ENCODE measurements around the gene PSMF1. TPM values are rescaled to one million over a fixed set of nuclear protein-coding genes. Genes with fewer than 3 reads are reported as not detected.

The PSMF1 gene
- total and polyA plus RNA-seq, 9 of the 15 experiments (the other 6 are each of a cell fraction or from before 2014, with no cell fraction given) = 8.5 to 192 (median 33.2) TPM

DNA sequence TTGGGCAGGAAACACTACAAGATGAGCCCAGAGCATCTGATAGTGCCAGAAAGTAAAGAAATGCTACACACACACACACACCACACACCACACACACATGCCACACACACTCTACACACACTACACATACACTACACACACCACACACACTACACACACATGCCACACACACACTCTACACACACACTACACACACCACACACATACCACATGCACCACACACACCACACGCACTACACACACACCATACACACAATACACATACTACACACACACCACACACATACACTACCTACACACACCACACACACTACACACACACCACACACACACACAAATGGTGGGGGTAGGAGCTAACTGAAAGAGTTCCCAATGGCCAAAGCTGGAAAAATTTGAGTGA is 69.9 kb downstream of the PSMF1 start (continued):
- TF ChIP-seq, protein P1, sequence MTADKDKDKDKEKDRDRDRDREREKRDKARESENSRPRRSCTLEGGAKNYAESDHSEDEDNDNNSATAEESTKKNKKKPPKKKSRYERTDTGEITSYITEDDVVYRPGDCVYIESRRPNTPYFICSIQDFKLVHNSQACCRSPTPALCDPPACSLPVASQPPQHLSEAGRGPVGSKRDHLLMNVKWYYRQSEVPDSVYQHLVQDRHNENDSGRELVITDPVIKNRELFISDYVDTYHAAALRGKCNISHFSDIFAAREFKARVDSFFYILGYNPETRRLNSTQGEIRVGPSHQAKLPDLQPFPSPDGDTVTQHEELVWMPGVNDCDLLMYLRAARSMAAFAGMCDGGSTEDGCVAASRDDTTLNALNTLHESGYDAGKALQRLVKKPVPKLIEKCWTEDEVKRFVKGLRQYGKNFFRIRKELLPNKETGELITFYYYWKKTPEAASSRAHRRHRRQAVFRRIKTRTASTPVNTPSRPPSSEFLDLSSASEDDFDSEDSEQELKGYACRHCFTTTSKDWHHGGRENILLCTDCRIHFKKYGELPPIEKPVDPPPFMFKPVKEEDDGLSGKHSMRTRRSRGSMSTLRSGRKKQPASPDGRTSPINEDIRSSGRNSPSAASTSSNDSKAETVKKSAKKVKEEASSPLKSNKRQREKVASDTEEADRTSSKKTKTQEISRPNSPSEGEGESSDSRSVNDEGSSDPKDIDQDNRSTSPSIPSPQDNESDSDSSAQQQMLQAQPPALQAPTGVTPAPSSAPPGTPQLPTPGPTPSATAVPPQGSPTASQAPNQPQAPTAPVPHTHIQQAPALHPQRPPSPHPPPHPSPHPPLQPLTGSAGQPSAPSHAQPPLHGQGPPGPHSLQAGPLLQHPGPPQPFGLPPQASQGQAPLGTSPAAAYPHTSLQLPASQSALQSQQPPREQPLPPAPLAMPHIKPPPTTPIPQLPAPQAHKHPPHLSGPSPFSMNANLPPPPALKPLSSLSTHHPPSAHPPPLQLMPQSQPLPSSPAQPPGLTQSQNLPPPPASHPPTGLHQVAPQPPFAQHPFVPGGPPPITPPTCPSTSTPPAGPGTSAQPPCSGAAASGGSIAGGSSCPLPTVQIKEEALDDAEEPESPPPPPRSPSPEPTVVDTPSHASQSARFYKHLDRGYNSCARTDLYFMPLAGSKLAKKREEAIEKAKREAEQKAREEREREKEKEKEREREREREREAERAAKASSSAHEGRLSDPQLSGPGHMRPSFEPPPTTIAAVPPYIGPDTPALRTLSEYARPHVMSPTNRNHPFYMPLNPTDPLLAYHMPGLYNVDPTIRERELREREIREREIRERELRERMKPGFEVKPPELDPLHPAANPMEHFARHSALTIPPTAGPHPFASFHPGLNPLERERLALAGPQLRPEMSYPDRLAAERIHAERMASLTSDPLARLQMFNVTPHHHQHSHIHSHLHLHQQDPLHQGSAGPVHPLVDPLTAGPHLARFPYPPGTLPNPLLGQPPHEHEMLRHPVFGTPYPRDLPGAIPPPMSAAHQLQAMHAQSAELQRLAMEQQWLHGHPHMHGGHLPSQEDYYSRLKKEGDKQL (CRISPR knock-in tag; IDR thresholded peaks at IDR 0.05; ENCODE audit: borderline replicate concordance) = no peak
- TF ChIP-seq ARHGAP35 (IDR thresholded peaks at IDR 0.05; ENCODE audit: partially characterized antibody) (peak; percentile 80), ZNF217 (CRISPR knock-in tag; IDR thresholded peaks at IDR 0.05) (no peak), HDAC1 (IDR thresholded peaks at IDR 0.05) (peak in 1 of 2 experiments; percentile 69; a peak in 2 of 4 replicates), ZFPM2 (CRISPR knock-in tag; IDR thresholded peaks at IDR 0.05) (no peak), ZNF79 (CRISPR knock-in tag; IDR thresholded peaks at IDR 0.05; ENCODE audit: low read depth) (no peak), PML (IDR thresholded peaks at IDR 0.05; ENCODE audit: low read length) (no peak), KAT2B (IDR thresholded peaks at IDR 0.05; ENCODE audit: low read depth, low read length) (no peak), ZNF696 (CRISPR knock-in tag; conservative IDR thresholded peaks at IDR 0.05) (no peak), HDAC8 (tag; IDR thresholded peaks at IDR 0.05) (no peak), PYGO2 (tag; IDR thresholded peaks at IDR 0.05) (no peak), NRF1 (conservative IDR thresholded peaks at IDR 0.05 in 1 of 2, IDR thresholded peaks at IDR 0.05 in 1 of 2) (no peak), FOXM1 (IDR thresholded peaks at IDR 0.05; ENCODE audit: low read depth) (no peak), FOXM1 (CRISPR knock-in tag; IDR thresholded peaks at IDR 0.05; ENCODE audit: low read depth) (no peak), CSDE1 (IDR thresholded peaks at IDR 0.05) (peak in 1 of 2 experiments; percentile 75; a peak in 1 of 4 replicates), HMG20A (CRISPR knock-in tag; conservative IDR thresholded peaks at IDR 0.05) (no peak), STAT5A (IDR thresholded peaks at IDR 0.05; ENCODE audit: borderline replicate concordance, low read length) (no peak), NELFE (IDR thresholded peaks at IDR 0.05; ENCODE audit: insufficient read depth, insufficient read length) (no peak)
- TF ChIP-seq, protein P2, sequence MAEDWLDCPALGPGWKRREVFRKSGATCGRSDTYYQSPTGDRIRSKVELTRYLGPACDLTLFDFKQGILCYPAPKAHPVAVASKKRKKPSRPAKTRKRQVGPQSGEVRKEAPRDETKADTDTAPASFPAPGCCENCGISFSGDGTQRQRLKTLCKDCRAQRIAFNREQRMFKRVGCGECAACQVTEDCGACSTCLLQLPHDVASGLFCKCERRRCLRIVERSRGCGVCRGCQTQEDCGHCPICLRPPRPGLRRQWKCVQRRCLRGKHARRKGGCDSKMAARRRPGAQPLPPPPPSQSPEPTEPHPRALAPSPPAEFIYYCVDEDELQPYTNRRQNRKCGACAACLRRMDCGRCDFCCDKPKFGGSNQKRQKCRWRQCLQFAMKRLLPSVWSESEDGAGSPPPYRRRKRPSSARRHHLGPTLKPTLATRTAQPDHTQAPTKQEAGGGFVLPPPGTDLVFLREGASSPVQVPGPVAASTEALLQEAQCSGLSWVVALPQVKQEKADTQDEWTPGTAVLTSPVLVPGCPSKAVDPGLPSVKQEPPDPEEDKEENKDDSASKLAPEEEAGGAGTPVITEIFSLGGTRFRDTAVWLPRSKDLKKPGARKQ (CRISPR knock-in tag; IDR thresholded peaks at IDR 0.05) = no peak
- TF ChIP-seq, protein P3, sequence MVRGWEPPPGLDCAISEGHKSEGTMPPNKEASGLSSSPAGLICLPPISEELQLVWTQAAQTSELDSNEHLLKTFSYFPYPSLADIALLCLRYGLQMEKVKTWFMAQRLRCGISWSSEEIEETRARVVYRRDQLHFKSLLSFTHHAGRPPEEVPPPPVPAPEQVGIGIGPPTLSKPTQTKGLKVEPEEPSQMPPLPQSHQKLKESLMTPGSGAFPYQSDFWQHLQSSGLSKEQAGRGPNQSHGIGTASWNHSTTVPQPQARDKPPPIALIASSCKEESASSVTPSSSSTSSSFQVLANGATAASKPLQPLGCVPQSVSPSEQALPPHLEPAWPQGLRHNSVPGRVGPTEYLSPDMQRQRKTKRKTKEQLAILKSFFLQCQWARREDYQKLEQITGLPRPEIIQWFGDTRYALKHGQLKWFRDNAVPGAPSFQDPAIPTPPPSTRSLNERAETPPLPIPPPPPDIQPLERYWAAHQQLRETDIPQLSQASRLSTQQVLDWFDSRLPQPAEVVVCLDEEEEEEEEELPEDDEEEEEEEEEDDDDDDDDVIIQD (CRISPR knock-in tag; IDR thresholded peaks at IDR 0.05) = no peak
- TF ChIP-seq, protein P4, sequence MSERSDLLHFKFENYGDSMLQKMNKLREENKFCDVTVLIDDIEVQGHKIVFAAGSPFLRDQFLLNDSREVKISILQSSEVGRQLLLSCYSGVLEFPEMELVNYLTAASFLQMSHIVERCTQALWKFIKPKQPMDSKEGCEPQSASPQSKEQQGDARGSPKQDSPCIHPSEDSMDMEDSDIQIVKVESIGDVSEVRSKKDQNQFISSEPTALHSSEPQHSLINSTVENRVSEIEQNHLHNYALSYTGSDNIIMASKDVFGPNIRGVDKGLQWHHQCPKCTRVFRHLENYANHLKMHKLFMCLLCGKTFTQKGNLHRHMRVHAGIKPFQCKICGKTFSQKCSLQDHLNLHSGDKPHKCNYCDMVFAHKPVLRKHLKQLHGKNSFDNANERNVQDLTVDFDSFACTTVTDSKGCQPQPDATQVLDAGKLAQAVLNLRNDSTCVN (CRISPR knock-in tag; IDR thresholded peaks at IDR 0.05) = peak; percentile 87; the same call in 1 of the 2 replicates
